Mesodermal cell (in vitro differentiated cells): ENCODE results near the gene SORCS2.

Experiments used
- H3K27ac ChIP-seq: 2 replicates; pipeline ENCODE4 v1.7.0; 2013; ENCODE audit warnings: mild to moderate bottlenecking, low read depth, low read length, moderate library complexity; ENCODE audit not compliant: severe bottlenecking
- H3K36me3 ChIP-seq: 2 replicates; pipeline ENCODE4 v1.7.1; 2013; ENCODE audit warnings: mild to moderate bottlenecking, low read length, moderate library complexity; ENCODE audit not compliant: control insufficient read depth, insufficient read depth
- H3K4me1 ChIP-seq: one replicate; pipeline ENCODE4 v1.7.1; 2013; ENCODE audit warnings: mild to moderate bottlenecking, low read length; ENCODE audit not compliant: insufficient read depth, control insufficient read depth, poor library complexity, severe bottlenecking
- H3K4me3 ChIP-seq: 2 replicates; pipeline ENCODE4 v1.7.0; 2013; ENCODE audit warnings: low read length, control low read depth, mild to moderate bottlenecking; ENCODE audit not compliant: insufficient read depth, poor library complexity, severe bottlenecking; ENCODE audit errors: extremely low read depth
- H3K9me3 ChIP-seq: 2 replicates; pipeline ENCODE4 v1.7.1; 2013; ENCODE audit warnings: mild to moderate bottlenecking, low read length, moderate library complexity; ENCODE audit not compliant: control insufficient read depth
- WGBS, 2 experiments: methylation state at CpG; one replicate each; pipeline ENCODE4 v1.1.5; 2013; ENCODE audit warnings: missing lambda C conversion rate in 2 of 2; ENCODE audit not compliant: insufficient coverage in 2 of 2; 5-methylcytosine and 5-hydroxymethylcytosine counted together

Gene SORCS2

GRCh38 chr4:7391637-7392437 lies 199.5 kb downstream of the SORCS2 start:
- no peak overlapping the region for H3K4me3 ChIP-seq
- no peaks in the 10 kb centered on the region for H3K36me3 ChIP-seq
- WGBS, 2 experiments: 88 to 91% methylated on average over 14 to 15 of the region's 18 CpGs
- peaks cover 1% of the 10 kb centered on the region for H3K4me1 ChIP-seq
- H3K9me3 ChIP-seq: no peaks in the 10 kb centered on the region
- no peak overlapping the region for H3K27ac ChIP-seq

GRCh38 chr4:7392438-7393421 lies 200.4 kb downstream of the SORCS2 start:
- no peaks in the 10 kb centered on the region for H3K9me3 ChIP-seq
- WGBS, 2 experiments: 76% methylated on average over 26 to 30 of the region's 32 CpGs
- H3K27ac ChIP-seq: no peak overlapping the region
- no peaks in the 10 kb centered on the region for H3K36me3 ChIP-seq
- H3K4me3 ChIP-seq: no peak overlapping the region
- H3K4me1 ChIP-seq: peaks cover 8% of the 10 kb centered on the region

- 84 to 89% methylated on average over 18 to 27 of the region's 29 CpGs for WGBS, 2 experiments
- Histone ChIP-seq H3K9me3 (no peaks in the 10 kb centered on the region), H3K4me1 (peaks cover 8% of the 10 kb centered on the region), H3K4me3 (no peak overlapping the region), H3K27ac (no peak overlapping the region), H3K36me3 (no peaks in the 10 kb centered on the region)
Measured at GRCh38 chr4:7393601-7394575, 201.6 kb downstream of the SORCS2 start.

GRCh38 chr4:7394681-7395451 lies 202.5 kb downstream of the SORCS2 start:
- H3K9me3 ChIP-seq: no peaks in the 10 kb centered on the region
- H3K4me3 ChIP-seq: no peak overlapping the region
- no peaks in the 10 kb centered on the region for H3K36me3 ChIP-seq
- peaks cover 8% of the 10 kb centered on the region for H3K4me1 ChIP-seq
- 87 to 92% methylated on average over 17 to 19 of the region's 21 CpGs for WGBS, 2 experiments
- no peak overlapping the region for H3K27ac ChIP-seq

- Histone ChIP-seq H3K36me3 (no peaks in the 10 kb centered on the region), H3K27ac (no peak overlapping the region), H3K4me1 (peaks cover 8% of the 10 kb centered on the region), H3K4me3 (no peak overlapping the region), H3K9me3 (no peaks in the 10 kb centered on the region)
- WGBS, 2 experiments: 91 to 93% methylated on average over 7 of the region's 8 CpGs
Measured at GRCh38 chr4:7395645-7396044, 203.3 kb downstream of the SORCS2 start.

- WGBS, 2 experiments: 90 to 94% methylated on average over 8 to 11 of the region's 14 CpGs
- no peak overlapping the region for H3K27ac ChIP-seq
- H3K4me1 ChIP-seq: peaks cover 8% of the 10 kb centered on the region
Measured at GRCh38 chr4:7396186-7396910, 204.0 kb downstream of the SORCS2 start.

GRCh38 chr4:7397206-7398103 lies 205.1 kb downstream of the SORCS2 start:
- H3K4me1 ChIP-seq: peaks cover 8% of the 10 kb centered on the region
- H3K27ac ChIP-seq: no peak overlapping the region
- no peak overlapping the region for H3K4me3 ChIP-seq
- H3K9me3 ChIP-seq: no peaks in the 10 kb centered on the region
- no peaks in the 10 kb centered on the region for H3K36me3 ChIP-seq
- 84 to 90% methylated on average over 18 to 20 of the region's 24 CpGs for WGBS, 2 experiments

More at GRCh38 chr4:7396186-7396910, 204.0 kb downstream of the SORCS2 start:
- no peak overlapping the region for H3K4me3 ChIP-seq
- H3K36me3 ChIP-seq: no peaks in the 10 kb centered on the region
- H3K9me3 ChIP-seq: no peaks in the 10 kb centered on the region

- Histone ChIP-seq H3K4me1 (peaks cover 8% of the 10 kb centered on the region), H3K9me3 (no peaks in the 10 kb centered on the region), H3K27ac (no peak overlapping the region), H3K4me3 (no peak overlapping the region), H3K36me3 (no peaks in the 10 kb centered on the region)
- WGBS, 2 experiments: 82% methylated on average over 3 to 5 of the region's 6 CpGs
Measured at GRCh38 chr4:7398104-7398423, 205.7 kb downstream of the SORCS2 start.
